DND-41 (cell line): ENCODE results near the gene SLC25A13.

Experiments used
- EZH2 ChIP-seq: IDR thresholded peaks from 3 replicates; pipeline ENCODE4 v1.6.1; 2012; ENCODE audit warnings: borderline replicate concordance, low read depth, mild to moderate bottlenecking, moderate library complexity, low read length, inconsistent platforms; ENCODE audit not compliant: severe bottlenecking
- TF ChIP-seq, protein P1 (sequence below): IDR thresholded peaks from 2 replicates; pipeline ENCODE4 v1.5.1; 2012; ENCODE audit warnings: borderline replicate concordance, low read length, moderate library complexity, mild to moderate bottlenecking; ENCODE audit not compliant: poor library complexity, severe bottlenecking; ENCODE audit errors: extremely low read depth

- TF ChIP-seq, protein P1, sequence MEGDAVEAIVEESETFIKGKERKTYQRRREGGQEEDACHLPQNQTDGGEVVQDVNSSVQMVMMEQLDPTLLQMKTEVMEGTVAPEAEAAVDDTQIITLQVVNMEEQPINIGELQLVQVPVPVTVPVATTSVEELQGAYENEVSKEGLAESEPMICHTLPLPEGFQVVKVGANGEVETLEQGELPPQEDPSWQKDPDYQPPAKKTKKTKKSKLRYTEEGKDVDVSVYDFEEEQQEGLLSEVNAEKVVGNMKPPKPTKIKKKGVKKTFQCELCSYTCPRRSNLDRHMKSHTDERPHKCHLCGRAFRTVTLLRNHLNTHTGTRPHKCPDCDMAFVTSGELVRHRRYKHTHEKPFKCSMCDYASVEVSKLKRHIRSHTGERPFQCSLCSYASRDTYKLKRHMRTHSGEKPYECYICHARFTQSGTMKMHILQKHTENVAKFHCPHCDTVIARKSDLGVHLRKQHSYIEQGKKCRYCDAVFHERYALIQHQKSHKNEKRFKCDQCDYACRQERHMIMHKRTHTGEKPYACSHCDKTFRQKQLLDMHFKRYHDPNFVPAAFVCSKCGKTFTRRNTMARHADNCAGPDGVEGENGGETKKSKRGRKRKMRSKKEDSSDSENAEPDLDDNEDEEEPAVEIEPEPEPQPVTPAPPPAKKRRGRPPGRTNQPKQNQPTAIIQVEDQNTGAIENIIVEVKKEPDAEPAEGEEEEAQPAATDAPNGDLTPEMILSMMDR, result no peak
- TF ChIP-seq EZH2, result no peak
Measured at GRCh38 chr7:96228760-96229159, 93.1 kb downstream of the SLC25A13 start.
